Neural cell (in vitro differentiated cells): ENCODE data around the gene UBL3. TPM values are rescaled to one million over a fixed set of nuclear protein-coding genes. Genes with fewer than 3 reads are reported as not detected.

Experiments used
- H2AFZ ChIP-seq: fragments of 200-600, 300-800 bp; sonication (generic), shearing (Covaris generic); 2 replicates; pipeline ENCODE4 v1.6.0; 2014; ENCODE audit warnings: low read depth, mild to moderate bottlenecking, antibody characterized with exemption, low read length, moderate library complexity
- H3F3A ChIP-seq: fragments of 200-600 bp; shearing (Covaris generic); 2 replicates; pipeline ENCODE4 v1.6.1; 2016; ENCODE audit warnings: mild to moderate bottlenecking, moderate library complexity, mixed read lengths, antibody characterized with exemption, low read length; ENCODE audit not compliant: insufficient read depth, poor library complexity, severe bottlenecking
- H3K27ac ChIP-seq: fragments of 200-600, 300-800 bp; sonication (generic), shearing (Covaris generic); 2 replicates; pipeline ENCODE4 v1.5.1; 2014; ENCODE audit warnings: mild to moderate bottlenecking, low read length, moderate library complexity
- H3K27me3 ChIP-seq: fragments of 300-800, 200-600 bp; sonication (generic), shearing (Covaris generic); 2 replicates; pipeline ENCODE4 v1.6.0; 2014; ENCODE audit warnings: mild to moderate bottlenecking, low read depth, low read length, moderate library complexity; ENCODE audit not compliant: insufficient read depth
- H3K36me3 ChIP-seq: fragments of 300-800, 200-600 bp; sonication (generic), shearing (Covaris generic); 2 replicates; pipeline ENCODE4 v1.5.1; 2014; ENCODE audit warnings: mild to moderate bottlenecking, antibody characterized with exemption, low read length, moderate library complexity; ENCODE audit not compliant: insufficient read depth
- H3K4me2 ChIP-seq: fragments of 300-800, 200-600 bp; sonication (generic), shearing (Covaris generic); 2 replicates; pipeline ENCODE4 v1.6.0; 2014; ENCODE audit warnings: mild to moderate bottlenecking, low read length
- H3K4me3 ChIP-seq: fragments of 300-800, 200-600 bp; sonication (generic), shearing (Covaris generic); 2 replicates; pipeline ENCODE4 v1.5.1; 2014; ENCODE audit warnings: mild to moderate bottlenecking, low read length, moderate library complexity
- H3K79me2 ChIP-seq: fragments of 200-600 bp; shearing (Covaris generic); replicated peaks from 2 replicates; pipeline ENCODE4 v1.6.0; 2014; ENCODE audit warnings: mild to moderate bottlenecking, low read length, moderate library complexity; ENCODE audit not compliant: insufficient read depth
- H3K9ac ChIP-seq: fragments of 300-800, 200-600 bp; sonication (generic), shearing (Covaris generic); 2 replicates; pipeline ENCODE4 v1.6.1; 2016; ENCODE audit warnings: mild to moderate bottlenecking, low read length, mixed read lengths
- H3K9me2 ChIP-seq: fragments of 200-600 bp; shearing (Covaris generic); 2 replicates; pipeline ENCODE4 v1.6.1; 2016; ENCODE audit warnings: mild to moderate bottlenecking, low read length, mixed read lengths; ENCODE audit not compliant: insufficient read depth
- H3K9me3 ChIP-seq: fragments of 200-600, 300-800 bp; sonication (generic), shearing (Covaris generic); 2 replicates; pipeline ENCODE4 v1.6.1; 2016; ENCODE audit warnings: mild to moderate bottlenecking, mixed run types, low read length, moderate library complexity, mixed read lengths
- H4K20me1 ChIP-seq: fragments of 200-600 bp; shearing (Covaris generic); 2 replicates; pipeline ENCODE4 v1.6.1; 2016; ENCODE audit warnings: mild to moderate bottlenecking, mixed run types; ENCODE audit not compliant: insufficient read depth
- CTCF ChIP-seq: fragments of 450-650 bp; IDR thresholded peaks from 2 replicates; pipeline ENCODE4 v1.5.1; 2014; ENCODE audit warnings: antibody characterized with exemption, mild to moderate bottlenecking, moderate library complexity; ENCODE audit not compliant: poor library complexity, severe bottlenecking
- EP300 ChIP-seq: fragments of 450-650 bp; conservative IDR thresholded peaks from 2 replicates; pipeline ENCODE4 v1.6.1; 2014; ENCODE audit warnings: antibody characterized with exemption, mild to moderate bottlenecking, moderate library complexity; ENCODE audit not compliant: poor library complexity, severe bottlenecking
- EZH2 ChIP-seq: fragments of 200-600, 300-800 bp; shearing (Covaris generic), sonication (generic); IDR thresholded peaks from 2 replicates; pipeline ENCODE4 v1.6.1; 2014; ENCODE audit warnings: antibody characterized with exemption, low read length, borderline replicate concordance, mild to moderate bottlenecking; ENCODE audit not compliant: insufficient read depth, poor library complexity, severe bottlenecking
- MXI1 ChIP-seq: fragments of 450-650 bp; conservative IDR thresholded peaks from 2 replicates; pipeline ENCODE4 v1.6.1; 2014; ENCODE audit warnings: antibody characterized with exemption, mild to moderate bottlenecking; ENCODE audit not compliant: poor library complexity, severe bottlenecking
- POLR2AphosphoS5 ChIP-seq: IDR thresholded peaks from 2 replicates; pipeline ENCODE4 v1.6.1; 2012
- RAD21 ChIP-seq: fragments of 450-650 bp; conservative IDR thresholded peaks from 2 replicates; pipeline ENCODE4 v1.6.1; 2014; ENCODE audit warnings: antibody characterized with exemption, mild to moderate bottlenecking, moderate library complexity
- REST ChIP-seq: IDR thresholded peaks from 2 replicates; pipeline ENCODE4 v1.6.1; 2012; ENCODE audit warnings: borderline replicate concordance
- SMC3 ChIP-seq: fragments of 450-650 bp; conservative IDR thresholded peaks from 2 replicates; pipeline ENCODE4 v1.6.1; 2014; ENCODE audit warnings: antibody characterized with exemption, mild to moderate bottlenecking, moderate library complexity; ENCODE audit not compliant: poor library complexity
- TAF1 ChIP-seq: IDR thresholded peaks from 2 replicates; pipeline ENCODE4 v1.6.1; 2012; ENCODE audit warnings: low read depth
- polyA plus RNA-seq: library from polyadenylated mRNA; depleted of rRNA; stranded (reverse); fragments of >200 nt; gene quantifications from 2 replicates; pipeline ENCODE4 v1.2.3, GENCODE V29; 2014

UBL3 gene
- polyA plus RNA-seq, 1 donor from 2014 or later, result 35.8 TPM

DNA sequence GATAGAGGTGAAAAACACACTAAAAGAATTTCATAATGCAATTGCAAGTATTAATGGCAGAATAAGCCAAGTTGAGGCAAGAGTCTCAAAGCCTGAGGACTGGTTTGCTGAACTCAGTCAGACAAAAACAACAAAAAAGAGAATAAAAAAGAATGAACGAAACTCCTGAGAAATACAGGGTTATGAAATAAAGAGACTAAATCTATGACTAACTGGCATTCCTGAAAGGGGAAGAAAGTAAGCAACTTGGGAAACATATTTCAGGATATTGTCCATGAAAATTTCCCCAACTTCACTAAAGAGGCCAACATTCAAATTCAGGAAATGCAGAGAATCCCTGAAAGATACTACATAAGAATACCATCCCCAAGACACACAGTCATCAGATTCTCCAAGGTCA is 47.8 kb downstream of the UBL3 start:
- H3K36me3 ChIP-seq, result no peaks in the 10 kb centered on the region
- no peaks in the 10 kb centered on the region for H4K20me1 ChIP-seq
- H3K27ac ChIP-seq, result no peak overlapping the region
- H2AFZ ChIP-seq, result no peak overlapping the region
- H3K4me3 ChIP-seq, result no peak overlapping the region
- no peaks in the 10 kb centered on the region for H3K9me3 ChIP-seq
- H3F3A ChIP-seq, result no peaks in the 10 kb centered on the region
- H3K9ac ChIP-seq, result no peak overlapping the region
- no peak for TF ChIP-seq REST
- TF ChIP-seq RAD21, result no peak
- no peak for TF ChIP-seq EP300
- no peak for TF ChIP-seq SMC3
- TF ChIP-seq MXI1, result no peak
- TF ChIP-seq EZH2, result no peak
- TF ChIP-seq TAF1, result no peak
- no peak for TF ChIP-seq POLR2AphosphoS5
- no peak for TF ChIP-seq CTCF
- no peak overlapping the region for H3K4me2 ChIP-seq
- peaks cover 27% of the 10 kb centered on the region for H3K79me2 ChIP-seq
- no peaks in the 10 kb centered on the region for H3K27me3 ChIP-seq
- H3K9me2 ChIP-seq, result no peaks in the 10 kb centered on the region

DNA sequence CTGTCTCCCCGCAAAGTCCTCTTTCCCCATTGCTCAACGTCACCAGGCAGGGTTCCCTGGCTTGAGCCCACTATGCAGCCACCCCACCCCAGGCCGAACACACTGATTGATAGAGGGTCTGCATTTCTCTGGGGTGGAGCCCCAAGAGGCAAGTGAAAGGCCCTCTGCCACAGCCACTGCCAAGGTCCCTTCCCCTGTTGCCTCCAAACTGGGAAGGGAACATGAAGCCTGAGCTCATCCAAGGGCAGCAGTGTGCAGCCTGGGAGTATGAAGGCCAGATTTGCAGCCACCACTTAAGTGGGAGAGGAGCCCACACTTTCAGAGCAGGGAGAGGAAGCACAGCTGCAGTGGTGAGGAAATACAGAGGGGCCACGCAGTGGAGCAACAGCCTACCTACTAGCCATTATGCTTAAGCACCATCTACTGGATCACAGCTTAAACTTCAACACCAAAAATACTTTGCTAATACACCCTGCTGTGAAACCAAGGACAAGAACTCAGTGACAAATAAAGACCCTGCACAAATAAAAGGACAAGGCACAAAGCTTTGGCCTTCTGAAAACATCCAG is 48.6 kb downstream of the UBL3 start:
- H4K20me1 ChIP-seq, result no peaks in the 10 kb centered on the region
- no peak overlapping the region for H2AFZ ChIP-seq
- TF ChIP-seq CTCF, result no peak
- TF ChIP-seq EP300, result no peak
- no peak for TF ChIP-seq SMC3
- TF ChIP-seq RAD21, result no peak
- H3F3A ChIP-seq, result no peaks in the 10 kb centered on the region
- H3K36me3 ChIP-seq, result no peaks in the 10 kb centered on the region
- no peaks in the 10 kb centered on the region for H3K27me3 ChIP-seq
- H3K27ac ChIP-seq, result no peak overlapping the region
- no peaks in the 10 kb centered on the region for H3K9me3 ChIP-seq
- no peak overlapping the region for H3K4me3 ChIP-seq
- no peaks in the 10 kb centered on the region for H3K9me2 ChIP-seq
- H3K79me2 ChIP-seq, result peaks cover 23% of the 10 kb centered on the region
- H3K9ac ChIP-seq, result no peak overlapping the region
- no peak overlapping the region for H3K4me2 ChIP-seq
